ENCODE data around the gene DNAJB6. TPM values are rescaled to one million over a fixed set of nuclear protein-coding genes. Genes with fewer than 3 reads are reported as not detected.

Gene DNAJB6
- total RNA-seq, 1 experiment from 2014 or later = 137 TPM

DNA sequence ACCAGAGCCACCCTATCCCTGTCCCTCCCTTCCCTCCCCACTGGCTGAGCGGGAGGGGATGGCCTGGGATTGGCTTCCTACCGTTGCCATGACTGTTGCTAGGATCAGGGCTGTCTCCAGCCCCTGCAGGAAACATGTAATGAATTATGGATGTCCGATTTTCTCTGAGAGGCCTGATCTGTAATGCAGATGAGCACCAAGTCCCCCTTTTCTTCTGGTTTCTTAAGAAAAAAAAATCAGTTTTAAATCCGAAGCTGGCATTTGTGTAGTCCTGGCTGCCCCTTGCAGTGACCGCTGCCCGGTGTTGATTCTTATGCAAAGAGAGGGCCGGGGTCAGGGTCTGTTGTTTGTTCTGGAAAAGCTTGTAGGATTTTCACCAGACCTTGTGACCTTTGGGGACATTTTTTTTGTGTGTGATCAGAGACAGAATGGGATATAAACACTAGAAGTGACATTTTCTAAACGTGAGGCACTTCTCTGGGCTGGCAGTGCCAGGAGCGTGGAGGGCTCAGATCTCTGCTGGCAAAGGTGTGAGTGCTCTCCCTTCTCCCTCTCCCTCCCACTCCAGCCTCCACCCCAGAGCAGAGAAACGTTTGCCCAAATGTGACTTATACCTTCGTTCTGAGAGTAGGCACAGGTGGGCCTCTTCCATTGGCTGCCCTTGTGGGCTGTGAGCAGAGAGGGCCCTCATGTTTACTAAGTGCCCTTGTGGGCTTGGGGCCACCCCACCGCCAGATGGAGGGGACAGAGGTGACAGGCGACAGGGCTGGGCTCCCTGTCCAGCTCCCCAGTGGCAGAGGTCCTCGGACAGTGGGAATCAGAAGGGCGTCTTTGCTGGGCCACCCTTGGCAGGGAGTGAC lies 127.5 kb downstream of the DNAJB6 start:
- CTCF ChIA-PET = no interaction called here
- Mint-ChIP-seq H3K4me1 (ENCODE audit: low read depth, unreplicated experiment) (peaks cover 17% of the 10 kb centered on the region), H3K27ac (ENCODE audit: unreplicated experiment) (no peak overlapping the region), H3K9me3 (ENCODE audit: low read depth, unreplicated experiment) (no peaks in the 10 kb centered on the region), H3K36me3 (ENCODE audit: insufficient read depth, unreplicated experiment) (no peaks in the 10 kb centered on the region), H3K4me3 (ENCODE audit: low read depth, unreplicated experiment) (no peak overlapping the region), H3K27me3 (ENCODE audit: unreplicated experiment) (peaks cover 52% of the 10 kb centered on the region)
- no peak for DNase-seq
- intact Hi-C loops (cut with micrococcal nuclease; ENCODE audit: unreplicated experiment) = no loop called here
- BruUV-seq (replicated peaks) = no TSS peak
- TF ChIP-seq, protein P1, sequence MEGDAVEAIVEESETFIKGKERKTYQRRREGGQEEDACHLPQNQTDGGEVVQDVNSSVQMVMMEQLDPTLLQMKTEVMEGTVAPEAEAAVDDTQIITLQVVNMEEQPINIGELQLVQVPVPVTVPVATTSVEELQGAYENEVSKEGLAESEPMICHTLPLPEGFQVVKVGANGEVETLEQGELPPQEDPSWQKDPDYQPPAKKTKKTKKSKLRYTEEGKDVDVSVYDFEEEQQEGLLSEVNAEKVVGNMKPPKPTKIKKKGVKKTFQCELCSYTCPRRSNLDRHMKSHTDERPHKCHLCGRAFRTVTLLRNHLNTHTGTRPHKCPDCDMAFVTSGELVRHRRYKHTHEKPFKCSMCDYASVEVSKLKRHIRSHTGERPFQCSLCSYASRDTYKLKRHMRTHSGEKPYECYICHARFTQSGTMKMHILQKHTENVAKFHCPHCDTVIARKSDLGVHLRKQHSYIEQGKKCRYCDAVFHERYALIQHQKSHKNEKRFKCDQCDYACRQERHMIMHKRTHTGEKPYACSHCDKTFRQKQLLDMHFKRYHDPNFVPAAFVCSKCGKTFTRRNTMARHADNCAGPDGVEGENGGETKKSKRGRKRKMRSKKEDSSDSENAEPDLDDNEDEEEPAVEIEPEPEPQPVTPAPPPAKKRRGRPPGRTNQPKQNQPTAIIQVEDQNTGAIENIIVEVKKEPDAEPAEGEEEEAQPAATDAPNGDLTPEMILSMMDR (IDR thresholded peaks at IDR 0.05; ENCODE audit: unreplicated experiment) = no peak

DNA sequence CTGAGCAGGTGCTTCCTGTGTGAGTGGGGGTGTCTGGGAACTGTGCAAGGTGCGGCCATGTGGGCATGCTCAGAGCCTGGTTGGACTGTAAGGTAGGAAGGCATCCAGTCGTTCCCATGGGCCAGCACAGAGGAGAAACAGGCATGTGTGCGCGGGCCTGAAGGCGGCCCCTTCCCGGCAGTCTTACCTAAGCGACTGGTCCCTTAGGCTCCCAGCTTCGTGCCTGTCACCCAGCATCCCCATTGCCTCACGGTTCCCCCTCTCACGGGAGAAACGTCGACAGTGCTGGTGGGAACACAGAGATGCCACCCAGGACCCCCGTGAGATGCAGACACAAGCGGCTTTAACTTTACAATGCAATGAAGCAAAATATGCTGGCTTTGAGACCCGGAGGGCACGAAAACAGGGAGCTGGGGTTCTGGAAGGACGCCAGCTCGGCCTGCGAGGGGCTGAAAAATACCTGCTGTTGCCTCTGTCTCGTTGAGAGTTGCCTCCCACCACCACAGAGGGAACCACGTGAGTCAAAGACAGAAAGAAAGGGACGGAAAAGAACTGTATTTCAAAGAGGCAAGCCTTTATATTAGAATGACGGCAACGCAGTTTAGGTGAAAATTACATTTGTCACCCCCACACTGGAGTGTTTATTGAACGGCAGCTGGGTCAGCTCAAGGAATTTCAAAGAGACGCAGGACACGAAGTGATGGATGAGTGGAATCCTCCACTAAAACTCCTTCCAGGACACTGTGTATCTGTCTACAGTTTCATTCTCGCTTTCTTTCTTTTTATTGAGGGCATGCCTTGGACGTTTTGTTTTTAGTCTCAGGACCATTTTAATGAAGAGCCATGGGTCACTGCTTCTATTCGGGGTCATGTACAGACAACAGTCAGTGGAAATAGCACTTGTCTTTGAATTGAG lies 128.4 kb downstream of the DNAJB6 start:
- no peak overlapping the region for H3K4me3 Mint-ChIP-seq (ENCODE audit: low read depth, unreplicated experiment)
- peaks cover 52% of the 10 kb centered on the region for H3K27me3 Mint-ChIP-seq (ENCODE audit: unreplicated experiment)
- intact Hi-C loops (cut with micrococcal nuclease; ENCODE audit: unreplicated experiment) = no loop called here
- CTCF ChIA-PET = no interaction called here
- no peaks in the 10 kb centered on the region for H3K36me3 Mint-ChIP-seq (ENCODE audit: insufficient read depth, unreplicated experiment)
- TF ChIP-seq, protein P1 (IDR thresholded peaks at IDR 0.05; ENCODE audit: unreplicated experiment) = no peak
- no peak overlapping the region for H3K27ac Mint-ChIP-seq (ENCODE audit: unreplicated experiment)
- H3K9me3 Mint-ChIP-seq (ENCODE audit: low read depth, unreplicated experiment) = no peaks in the 10 kb centered on the region
- no TSS peak for BruUV-seq (replicated peaks)
- H3K4me1 Mint-ChIP-seq (ENCODE audit: low read depth, unreplicated experiment) = peaks cover 17% of the 10 kb centered on the region
- DNase-seq = no peak

DNA sequence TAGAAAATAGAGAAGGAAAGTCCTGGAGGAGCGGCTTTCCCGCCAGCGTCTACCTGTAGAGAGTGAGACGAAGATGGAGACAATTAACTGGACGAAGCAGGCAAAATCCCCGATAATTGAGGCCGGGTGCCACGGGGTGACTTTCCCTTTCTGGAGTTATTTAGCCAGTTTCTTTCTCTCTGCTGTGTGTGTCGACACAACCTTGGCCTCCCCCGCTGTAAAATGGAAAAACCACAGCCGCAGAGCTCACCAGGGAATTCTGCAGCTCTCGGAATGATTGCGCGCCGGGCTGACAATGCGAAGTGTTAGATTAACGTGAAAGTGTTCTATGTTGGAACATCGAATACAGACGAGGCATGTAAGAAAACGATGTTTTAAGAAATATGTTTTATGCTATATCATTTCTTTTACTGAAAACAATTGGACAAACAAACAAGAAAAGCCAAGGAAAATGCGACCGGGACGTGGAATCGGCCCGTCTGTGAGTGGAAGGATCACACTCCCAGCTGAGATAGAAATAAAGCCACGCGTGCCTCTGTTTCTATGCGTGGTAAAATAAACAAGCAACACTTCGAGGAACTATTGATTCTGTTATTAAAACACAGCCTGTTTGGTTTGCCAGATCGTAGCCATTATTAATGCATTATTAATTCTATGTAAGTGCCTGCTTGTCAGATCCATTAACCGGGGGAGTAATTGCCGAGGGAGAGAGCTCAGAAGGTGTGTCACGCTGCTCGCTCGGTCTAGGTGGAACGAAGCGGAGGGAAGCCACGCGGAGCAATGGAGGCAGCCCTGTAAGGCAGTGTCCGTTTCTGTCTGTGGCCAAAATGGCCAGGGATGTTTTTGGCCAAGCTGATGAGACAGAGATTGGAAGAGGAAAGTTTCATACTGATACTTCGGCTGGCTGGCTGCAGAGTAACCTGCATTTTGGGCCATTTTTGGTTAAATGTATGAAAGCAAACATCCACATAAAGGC lies 129.4 kb downstream of the DNAJB6 start:
- Mint-ChIP-seq H3K27ac (ENCODE audit: unreplicated experiment) (no peak overlapping the region), H3K4me3 (ENCODE audit: low read depth, unreplicated experiment) (no peak overlapping the region), H3K4me1 (ENCODE audit: low read depth, unreplicated experiment) (peaks cover 17% of the 10 kb centered on the region), H3K9me3 (ENCODE audit: low read depth, unreplicated experiment) (no peaks in the 10 kb centered on the region), H3K27me3 (ENCODE audit: unreplicated experiment) (peaks cover 46% of the 10 kb centered on the region), H3K36me3 (ENCODE audit: insufficient read depth, unreplicated experiment) (no peaks in the 10 kb centered on the region)
- CTCF ChIA-PET = no interaction called here
- no TSS peak for BruUV-seq (replicated peaks)
- intact Hi-C loops (cut with micrococcal nuclease; ENCODE audit: unreplicated experiment) = no loop called here
- DNase-seq = no peak
- TF ChIP-seq, protein P1 (IDR thresholded peaks at IDR 0.05; ENCODE audit: unreplicated experiment) = no peak

DNA sequence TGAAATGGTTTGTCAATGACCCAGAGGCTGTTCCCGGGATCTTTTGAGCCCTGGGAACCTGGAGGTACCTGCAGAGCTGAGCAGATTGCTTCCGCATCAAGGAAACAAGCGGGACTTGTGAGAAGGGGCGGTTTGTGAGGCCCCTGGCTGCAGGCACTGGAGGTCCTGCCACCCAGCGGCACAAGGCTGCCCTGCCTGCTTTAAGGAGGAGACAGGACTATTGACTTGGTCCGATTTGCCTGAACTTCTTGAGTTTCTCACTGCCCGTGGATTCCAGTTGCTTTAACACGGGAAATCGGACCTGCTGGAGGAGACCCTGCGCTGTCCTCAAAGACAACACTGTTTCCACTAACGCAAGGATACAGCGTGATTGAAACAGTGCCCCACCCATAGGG lies 130.1 kb downstream of the DNAJB6 start:
- Mint-ChIP-seq H3K4me3 (ENCODE audit: low read depth, unreplicated experiment) (no peak overlapping the region), H3K36me3 (ENCODE audit: insufficient read depth, unreplicated experiment) (no peaks in the 10 kb centered on the region), H3K4me1 (ENCODE audit: low read depth, unreplicated experiment) (peaks cover 10% of the 10 kb centered on the region), H3K9me3 (ENCODE audit: low read depth, unreplicated experiment) (no peaks in the 10 kb centered on the region), H3K27me3 (ENCODE audit: unreplicated experiment) (peaks cover 39% of the 10 kb centered on the region), H3K27ac (ENCODE audit: unreplicated experiment) (no peak overlapping the region)
- no peak for DNase-seq
- intact Hi-C loops (cut with micrococcal nuclease; ENCODE audit: unreplicated experiment) = no loop called here
- no TSS peak for BruUV-seq (replicated peaks)
- CTCF ChIA-PET = no interaction called here
- TF ChIP-seq, protein P1 (IDR thresholded peaks at IDR 0.05; ENCODE audit: unreplicated experiment) = no peak

Measured in Calu3 (cell line).